Activated T-cell treated with anti-CD3 and anti-CD28 coated beads for 1 hour (primary cell): Measurements from ENCODE around the gene NYAP2.

ENCODE experiments used
- DNase-seq: peaks from one replicate; pipeline ENCODE4 v3.0.0-alpha.2; 2020; ENCODE audit warnings: low read depth

Gene NYAP2

DNA sequence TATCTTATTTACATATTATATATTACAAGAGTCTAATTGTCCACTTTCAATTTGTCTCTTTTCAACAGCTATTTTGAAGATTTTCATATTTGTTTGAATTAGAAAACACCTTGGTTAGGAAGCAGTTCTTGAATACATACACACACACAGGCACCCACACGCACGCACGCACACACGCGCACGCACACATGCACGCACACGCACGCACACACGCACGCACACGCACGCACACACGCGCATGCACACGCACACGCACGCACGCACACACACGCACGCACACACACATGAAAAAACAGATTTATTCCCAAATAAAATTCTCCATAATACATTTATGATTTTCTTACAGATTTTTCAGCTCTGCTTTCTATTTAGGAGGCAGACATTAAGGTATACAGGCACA lies 220.7 kb downstream of the NYAP2 start:
- DNase-seq, result no peak

GRCh38 chr2:225630824-225631533 lies 231.5 kb downstream of the NYAP2 start:
- no peak for DNase-seq

- DNase-seq, result no peak
Measured at GRCh38 chr2:225632351-225632750, 232.8 kb downstream of the NYAP2 start.

- DNase-seq, result no peak
Measured at GRCh38 chr2:225636558-225636957, 237.0 kb downstream of the NYAP2 start.

DNA sequence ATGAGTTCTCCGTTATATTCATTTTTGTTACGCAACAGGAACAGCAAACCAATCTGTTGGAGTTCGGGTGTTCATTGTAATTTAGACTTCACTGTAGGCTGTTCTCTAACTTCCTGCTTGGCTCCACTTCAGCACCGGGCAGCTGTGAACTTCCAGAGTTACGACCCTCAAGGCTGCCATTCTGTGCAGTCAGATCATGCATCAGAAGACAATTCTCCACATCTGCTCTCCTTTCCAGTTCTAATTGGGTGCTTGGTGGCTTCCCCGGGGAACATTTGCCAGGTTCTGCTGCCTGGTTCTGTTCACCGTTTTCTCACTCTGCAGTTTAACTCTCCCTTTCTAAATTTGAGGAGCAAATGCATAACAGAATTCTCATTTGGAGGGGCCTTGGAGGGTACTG lies 237.7 kb downstream of the NYAP2 start:
- no peak for DNase-seq

DNA sequence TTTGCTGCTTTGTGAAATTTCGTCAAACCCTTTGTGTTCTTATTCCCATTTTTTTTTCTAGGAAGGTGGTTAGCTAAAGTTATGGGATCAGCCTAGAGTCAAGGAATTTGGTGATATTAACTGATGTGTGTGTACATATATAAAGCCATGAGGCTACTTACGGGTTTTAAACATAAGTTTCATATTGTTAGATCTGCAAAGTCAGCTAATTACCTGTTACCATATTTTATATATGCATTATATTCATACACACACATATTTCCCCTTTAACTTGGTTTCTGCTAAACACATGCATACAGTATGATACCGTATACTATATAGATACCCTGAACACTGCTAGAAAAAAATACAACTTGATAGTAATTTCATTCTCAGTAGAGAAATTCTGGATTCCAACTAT lies 241.0 kb downstream of the NYAP2 start:
- DNase-seq, result no peak

DNA sequence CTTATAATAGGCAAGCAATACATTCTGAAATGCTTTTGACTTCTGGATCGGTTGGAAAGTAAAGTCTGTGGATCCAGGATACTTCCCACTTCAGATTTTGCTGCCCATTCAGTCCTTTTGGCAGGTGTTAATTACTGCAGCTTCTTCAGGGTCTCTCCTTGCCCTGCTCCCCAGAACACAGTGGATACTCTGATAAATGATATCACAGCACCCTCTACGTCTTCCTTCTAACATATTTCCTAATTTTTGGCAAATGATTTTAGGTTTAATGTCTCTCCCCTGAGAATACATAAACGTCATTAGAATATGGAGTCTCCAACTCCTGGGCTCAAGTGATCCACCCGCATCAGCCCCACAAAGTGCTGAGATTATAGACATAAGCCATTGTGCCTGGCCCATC lies 249.8 kb downstream of the NYAP2 start:
- DNase-seq, result no peak

DNA sequence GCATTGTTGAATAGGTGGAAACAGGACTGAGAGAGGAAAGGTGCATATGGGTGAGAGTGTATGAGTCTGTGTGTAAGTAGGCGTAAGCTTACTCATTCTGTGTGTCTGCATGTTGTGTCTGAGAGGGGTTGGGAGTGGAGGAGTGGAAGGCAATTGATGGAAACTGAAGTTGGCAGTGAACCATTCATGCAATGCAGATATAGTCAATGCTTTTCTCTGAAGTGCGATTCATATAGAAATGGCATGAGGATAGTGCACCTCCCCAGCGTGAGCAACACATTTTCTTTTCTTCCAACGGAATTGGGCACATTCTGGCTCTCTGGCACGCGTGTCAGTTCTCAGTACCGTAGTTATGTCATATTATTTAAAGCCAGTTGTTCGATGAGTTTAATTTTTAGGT lies 250.5 kb downstream of the NYAP2 start:
- no peak for DNase-seq

GRCh38 chr2:225660262-225661131 lies 261.0 kb downstream of the NYAP2 start:
- DNase-seq, result peak; percentile 75

DNA sequence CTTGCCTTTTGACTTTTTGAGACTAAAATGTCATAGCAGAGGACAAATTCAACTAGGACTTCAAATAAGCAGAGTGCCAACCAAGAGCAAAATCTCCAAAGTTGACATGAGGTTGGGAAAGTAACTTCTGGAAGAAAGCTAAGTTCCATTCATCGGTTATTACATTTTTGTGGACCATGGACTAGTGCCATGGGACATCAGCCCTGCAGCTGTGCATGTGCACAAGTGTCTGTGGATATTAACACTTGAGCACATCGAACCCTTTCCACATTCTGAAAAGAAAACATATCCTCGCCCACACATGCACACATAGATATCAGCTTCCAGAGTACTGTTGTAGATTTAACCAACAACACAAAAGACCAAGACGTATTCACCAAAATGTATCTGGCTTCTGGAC lies 262.6 kb downstream of the NYAP2 start:
- DNase-seq, result no peak

GRCh38 chr2:225667445-225667844 lies 267.9 kb downstream of the NYAP2 start:
- DNase-seq, result no peak

GRCh38 chr2:225668606-225669266 lies 269.2 kb downstream of the NYAP2 start:
- no peak for DNase-seq

- DNase-seq, result no peak
Measured at GRCh38 chr2:225670111-225670974, 270.8 kb downstream of the NYAP2 start.

GRCh38 chr2:225678792-225679191 lies 279.3 kb downstream of the NYAP2 start:
- no peak for DNase-seq

GRCh38 chr2:225683258-225683657 lies 283.7 kb downstream of the NYAP2 start:
- DNase-seq, result no peak

DNA sequence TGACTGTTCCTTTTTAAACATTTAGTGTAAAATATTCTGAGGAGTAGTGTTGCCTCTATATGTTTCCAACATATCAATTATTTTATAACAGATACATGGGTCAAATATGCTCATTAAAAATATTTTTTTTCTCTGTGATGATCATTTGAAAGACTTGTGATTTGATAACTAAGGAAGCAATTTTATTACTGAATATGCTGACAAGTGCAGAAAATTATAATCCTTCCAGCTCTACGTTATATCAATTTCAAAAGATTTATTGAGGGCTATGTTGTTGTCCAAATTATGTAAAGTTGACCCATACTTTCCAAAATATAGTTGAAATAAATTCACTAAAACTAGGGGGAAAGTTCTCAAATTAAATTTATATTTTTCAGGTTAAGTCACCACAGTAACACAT lies 290.6 kb downstream of the NYAP2 start:
- no peak for DNase-seq

DNA sequence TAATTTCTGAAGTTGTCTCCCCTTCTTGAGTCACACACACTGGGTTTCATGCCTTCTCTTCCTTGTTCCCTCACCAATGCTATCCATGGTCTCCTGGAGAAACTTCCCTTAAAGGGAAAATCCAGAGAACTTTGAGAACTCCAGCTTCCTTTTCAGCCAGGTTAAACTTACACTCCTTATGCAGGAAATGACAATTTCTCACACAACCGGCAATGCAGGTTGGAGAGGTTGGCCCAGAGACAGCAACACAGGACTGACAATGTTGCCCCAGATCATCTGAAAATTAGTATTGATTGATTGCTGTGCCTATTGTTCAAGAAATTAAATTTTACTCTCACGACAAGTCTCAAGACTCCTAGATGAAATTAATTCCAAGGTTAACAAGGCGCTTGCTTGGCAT lies 292.2 kb downstream of the NYAP2 start:
- no peak for DNase-seq

DNA sequence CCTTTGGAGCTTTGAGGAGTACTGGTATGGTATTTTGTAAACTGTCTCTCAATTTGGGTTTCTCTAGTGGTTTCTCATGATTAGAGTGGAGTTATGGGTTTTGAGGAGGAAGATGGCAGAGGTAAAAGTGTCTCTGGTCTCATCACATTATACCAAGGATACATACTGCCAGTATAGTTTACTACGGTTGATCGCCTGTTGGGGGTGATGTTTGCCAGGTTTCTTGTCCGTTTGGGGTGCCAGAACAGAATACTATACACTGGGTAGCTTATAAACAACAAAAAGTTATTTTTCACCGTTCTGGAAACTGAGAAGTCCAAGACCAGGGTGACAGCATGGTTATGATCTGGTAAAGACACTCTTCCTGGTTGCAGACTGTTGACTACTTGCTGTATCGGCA lies 293.7 kb downstream of the NYAP2 start:
- DNase-seq, result no peak

DNA sequence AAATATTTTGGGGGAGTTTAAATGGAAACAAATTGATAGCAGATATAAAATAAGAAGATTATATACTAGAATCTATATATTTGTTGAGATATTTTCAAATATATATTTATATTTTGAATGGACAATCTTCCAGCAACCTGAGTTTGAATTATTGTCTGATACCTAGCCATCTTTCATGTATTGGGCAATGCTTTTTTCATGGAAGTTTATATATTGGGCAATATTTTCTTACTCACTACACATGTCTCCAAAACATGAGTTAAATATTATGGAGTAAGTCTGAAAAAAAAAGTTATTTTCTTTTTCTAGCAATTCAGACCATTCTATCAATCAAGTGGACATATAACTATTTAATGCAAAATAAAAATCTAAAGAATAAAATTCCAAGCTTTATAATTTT lies 295.2 kb downstream of the NYAP2 start:
- DNase-seq, result no peak

DNA sequence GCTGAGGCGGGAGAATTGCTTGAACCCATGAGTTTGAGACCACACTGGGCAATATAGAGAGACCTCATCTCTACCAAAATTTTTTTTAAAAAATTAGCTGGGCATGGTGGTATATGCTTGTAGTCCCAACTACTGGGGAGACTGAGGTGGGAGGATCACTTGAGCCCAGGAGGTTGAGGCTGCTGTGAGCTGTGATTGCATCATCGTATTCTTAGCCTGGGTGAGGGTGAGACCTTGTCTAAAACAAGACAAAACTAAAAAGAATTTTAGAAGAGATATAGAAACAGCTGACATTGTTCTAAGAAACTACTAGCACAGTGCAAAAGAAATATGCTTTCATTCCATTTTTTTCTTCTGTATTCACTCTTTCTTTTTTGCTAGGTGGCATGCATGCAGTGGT lies 298.4 kb downstream of the NYAP2 start:
- no peak for DNase-seq
